ENCODE data around the gene SLC7A5. TPM values are rescaled to one million over a fixed set of nuclear protein-coding genes. Genes with fewer than 3 reads are reported as not detected.
A peak's percentile ranks its signal among the peaks of the same experiment; 100 is the strongest.
"Not testable (repeated sequence)": the region's sequence is repeated elsewhere in the genome, so short reads cannot be mapped to it uniquely, and the experiment has no call there.

Gene SLC7A5
- total and polyA plus RNA-seq, 2 of the 13 experiments (the other 11 are each of a cell fraction or from before 2014, with no cell fraction given) = 79.6 to 155 TPM

- TF ChIP-seq ZNF557 (CRISPR knock-in tag; IDR thresholded peaks at IDR 0.05) (0 out of 2 replicates have a peak, but pooled peaks have one; percentile 82), ZNF367 (CRISPR knock-in tag; IDR thresholded peaks at IDR 0.05; ENCODE audit: borderline replicate concordance) (peak; percentile 41; the same call in 1 of the 2 replicates), ZFYVE20 (CRISPR knock-in tag; IDR thresholded peaks at IDR 0.05; ENCODE audit: borderline replicate concordance, low read depth) (peak; percentile 92; the same call in 1 of the 2 replicates), HDAC1 (CRISPR knock-in tag; IDR thresholded peaks at IDR 0.05) (peak; percentile 51), MNT (IDR thresholded peaks at IDR 0.05) (peak; percentile 23; the same call in 1 of the 2 replicates), PITX1 (CRISPR knock-in tag; IDR thresholded peaks at IDR 0.05) (peak; percentile 34; the same call in 1 of the 2 replicates), SPEN (CRISPR knock-in tag; IDR thresholded peaks at IDR 0.05; ENCODE audit: low read depth) (peak; percentile 78; the same call in 1 of the 2 replicates), ZNF546 (CRISPR knock-in tag; conservative IDR thresholded peaks at IDR 0.05) (peak; percentile 84), ZNF772 (CRISPR knock-in tag; IDR thresholded peaks at IDR 0.05) (peak; percentile 96), ZHX1 (CRISPR knock-in tag; IDR thresholded peaks at IDR 0.05; ENCODE audit: low read depth) (peak; percentile 74; the same call in 1 of the 2 replicates), HNRNPLL (IDR thresholded peaks at IDR 0.05; ENCODE audit: low read depth, low read length, poor library complexity, severe bottlenecking) (peak; percentile 64), SOX5 (CRISPR knock-in tag; IDR thresholded peaks at IDR 0.05; ENCODE audit: borderline replicate concordance) (peak; percentile 37; the same call in 1 of the 2 replicates), ZNF136 (CRISPR knock-in tag; IDR thresholded peaks at IDR 0.05; ENCODE audit: low read depth) (0 out of 2 replicates have a peak, but pooled peaks have one; percentile 49), NCOA1 (CRISPR knock-in tag; IDR thresholded peaks at IDR 0.05) (0 out of 2 replicates have a peak, but pooled peaks have one; percentile 67), KLF16 (CRISPR knock-in tag; IDR thresholded peaks at IDR 0.05) (peak; percentile 62 to 78; a peak in 2 of 4 replicates), YEATS4 (CRISPR knock-in tag; IDR thresholded peaks at IDR 0.05; ENCODE audit: borderline replicate concordance) (peak; percentile 65)
- TF ChIP-seq, protein P1, sequence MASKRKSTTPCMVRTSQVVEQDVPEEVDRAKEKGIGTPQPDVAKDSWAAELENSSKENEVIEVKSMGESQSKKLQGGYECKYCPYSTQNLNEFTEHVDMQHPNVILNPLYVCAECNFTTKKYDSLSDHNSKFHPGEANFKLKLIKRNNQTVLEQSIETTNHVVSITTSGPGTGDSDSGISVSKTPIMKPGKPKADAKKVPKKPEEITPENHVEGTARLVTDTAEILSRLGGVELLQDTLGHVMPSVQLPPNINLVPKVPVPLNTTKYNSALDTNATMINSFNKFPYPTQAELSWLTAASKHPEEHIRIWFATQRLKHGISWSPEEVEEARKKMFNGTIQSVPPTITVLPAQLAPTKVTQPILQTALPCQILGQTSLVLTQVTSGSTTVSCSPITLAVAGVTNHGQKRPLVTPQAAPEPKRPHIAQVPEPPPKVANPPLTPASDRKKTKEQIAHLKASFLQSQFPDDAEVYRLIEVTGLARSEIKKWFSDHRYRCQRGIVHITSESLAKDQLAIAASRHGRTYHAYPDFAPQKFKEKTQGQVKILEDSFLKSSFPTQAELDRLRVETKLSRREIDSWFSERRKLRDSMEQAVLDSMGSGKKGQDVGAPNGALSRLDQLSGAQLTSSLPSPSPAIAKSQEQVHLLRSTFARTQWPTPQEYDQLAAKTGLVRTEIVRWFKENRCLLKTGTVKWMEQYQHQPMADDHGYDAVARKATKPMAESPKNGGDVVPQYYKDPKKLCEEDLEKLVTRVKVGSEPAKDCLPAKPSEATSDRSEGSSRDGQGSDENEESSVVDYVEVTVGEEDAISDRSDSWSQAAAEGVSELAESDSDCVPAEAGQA (IDR thresholded peaks at IDR 0.05; ENCODE audit: low read depth) = not testable (repeated sequence)
- TF ChIP-seq, protein P1 (CRISPR knock-in tag; IDR thresholded peaks at IDR 0.05; ENCODE audit: borderline replicate concordance) = peak; percentile 83; the same call in 1 of the 2 replicates
Observed at GRCh38 chr16:87869061-87869878, at the start of gene SLC7A5 (continued).
